GM18505 (cell line): Measurements from ENCODE around the gene ENAH.
A peak's percentile ranks its signal among the peaks of the same experiment; 100 is the strongest.
"Not testable (repeated sequence)": the region's sequence is repeated elsewhere in the genome, so short reads cannot be mapped to it uniquely, and the experiment has no call there.

ENCODE experiments used
- ATAC-seq: cut with Tn5 transposase; IDR thresholded peaks from one replicate; pipeline ENCODE4 v1.9.1; 2021; ENCODE audit not compliant: unreplicated experiment
- POLR2A ChIP-seq: IDR thresholded peaks from 4 replicates; pipeline ENCODE4 v1.6.1; 2011; ENCODE audit warnings: borderline replicate concordance; ENCODE audit not compliant: insufficient read depth, insufficient read length; ENCODE audit errors: extremely low read depth

Gene ENAH

GRCh38 chr1:225476538-225476988 is 176.4 kb downstream of the ENAH start:
- TF ChIP-seq POLR2A = no peak
- ATAC-seq = no peak

DNA sequence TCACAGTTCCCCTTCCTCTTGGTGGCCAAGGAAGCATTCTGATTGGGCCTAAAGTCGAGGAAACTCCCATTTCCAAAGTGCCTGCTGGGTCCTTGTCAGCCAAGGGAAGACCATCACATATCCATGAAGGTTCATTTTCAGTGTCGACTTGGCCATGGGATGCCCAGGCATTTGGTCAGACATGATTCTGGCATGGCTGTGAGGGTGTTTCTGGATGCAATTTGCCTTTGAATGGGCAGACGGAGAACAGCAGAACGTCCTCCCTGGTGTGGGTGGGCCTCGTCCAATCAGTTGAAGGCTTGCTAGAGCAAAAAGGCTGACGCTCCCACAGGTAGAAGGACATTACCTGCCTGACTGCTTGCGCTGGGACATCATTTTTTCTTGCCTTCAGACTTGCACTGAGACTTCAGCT is 176.8 kb downstream of the ENAH start:
- no peak for ATAC-seq
- TF ChIP-seq POLR2A = no peak

DNA sequence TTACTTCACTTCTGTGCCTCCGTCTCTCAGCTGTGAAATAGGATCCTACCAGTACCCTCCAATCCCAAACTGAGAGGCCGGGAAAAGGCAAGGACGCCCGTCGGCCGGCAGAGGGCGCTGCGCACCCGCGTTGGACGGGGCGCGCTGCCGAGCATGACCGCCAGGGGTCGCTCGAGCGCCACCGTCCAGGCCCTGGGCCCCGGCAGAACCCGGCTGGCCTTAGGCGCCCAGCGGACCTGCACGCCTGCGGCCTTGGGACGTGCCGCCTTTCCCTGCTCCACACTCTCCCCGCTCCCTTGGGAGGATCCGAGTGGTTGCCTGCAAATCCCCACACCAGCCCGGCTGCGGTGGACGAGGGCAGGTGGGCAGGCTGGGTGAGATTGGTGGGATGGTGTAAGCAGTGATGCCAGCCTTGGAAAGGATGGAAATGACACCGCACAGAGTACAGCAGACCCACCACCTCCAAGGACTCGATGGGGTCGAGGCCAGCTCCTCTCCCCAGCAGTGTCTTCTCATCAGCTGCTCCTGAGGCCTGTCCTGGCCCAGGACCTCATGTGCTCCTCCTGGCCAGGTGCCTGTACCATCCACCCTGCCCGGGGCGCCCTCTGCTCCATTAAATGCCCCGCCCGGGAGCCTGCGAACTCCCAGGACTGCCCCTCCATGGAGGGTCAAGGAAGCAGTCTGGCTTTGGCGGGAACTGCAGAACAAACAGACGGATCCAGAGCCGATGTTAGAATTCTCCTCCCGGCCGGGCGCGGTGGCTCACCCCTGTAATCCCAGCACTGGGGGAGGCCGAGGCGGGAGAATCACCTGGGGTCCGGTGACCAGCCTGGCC is 177.7 kb downstream of the ENAH start:
- no peak for TF ChIP-seq POLR2A
- peak; percentile 84 for ATAC-seq

GRCh38 chr1:225474439-225474985 is 178.4 kb downstream of the ENAH start:
- TF ChIP-seq POLR2A = no peak
- no peak for ATAC-seq

DNA sequence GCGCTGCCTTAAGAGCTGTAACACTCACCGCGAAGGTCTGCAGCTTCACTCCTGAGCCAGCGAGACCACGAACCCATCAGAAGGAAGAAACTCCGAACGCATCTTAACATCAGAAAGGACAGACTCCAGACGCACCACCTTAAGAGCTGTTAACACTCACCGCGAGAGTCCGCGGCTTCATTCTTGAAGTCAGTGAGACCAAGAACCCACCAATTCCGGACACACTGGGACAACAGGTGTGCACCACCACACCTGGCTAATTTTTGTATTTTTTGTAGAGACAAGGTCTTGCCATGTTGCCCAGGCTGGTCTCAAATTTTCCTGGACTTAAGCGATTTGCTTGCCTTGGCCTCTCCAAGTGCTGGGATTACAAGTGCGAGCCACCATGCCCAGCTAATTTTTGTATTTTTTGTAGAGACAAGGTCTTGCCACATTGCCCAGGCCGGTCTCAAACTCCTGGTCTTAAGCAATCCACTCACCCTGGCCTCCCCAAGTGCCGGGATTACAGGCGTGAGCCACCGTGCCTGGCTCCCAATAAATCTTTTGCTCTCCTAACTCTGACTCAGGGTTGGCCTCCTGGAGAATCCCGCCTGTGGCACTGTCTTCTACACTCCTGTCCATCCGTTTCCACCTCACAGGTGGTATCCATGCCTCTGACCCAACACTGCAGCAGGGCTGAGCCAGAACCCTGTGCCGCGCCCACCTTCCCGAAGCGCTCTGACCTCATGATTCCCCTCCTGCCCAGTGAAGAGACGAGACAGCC is 179.1 kb downstream of the ENAH start:
- not testable (repeated sequence) for ATAC-seq

- not testable (repeated sequence) for ATAC-seq
These were observed 179.7 kb downstream of the ENAH start for GRCh38 chr1:225473266-225473665.

GRCh38 chr1:225471453-225472301 is 181.2 kb downstream of the ENAH start:
- no peak for ATAC-seq
- TF ChIP-seq POLR2A = no peak

DNA sequence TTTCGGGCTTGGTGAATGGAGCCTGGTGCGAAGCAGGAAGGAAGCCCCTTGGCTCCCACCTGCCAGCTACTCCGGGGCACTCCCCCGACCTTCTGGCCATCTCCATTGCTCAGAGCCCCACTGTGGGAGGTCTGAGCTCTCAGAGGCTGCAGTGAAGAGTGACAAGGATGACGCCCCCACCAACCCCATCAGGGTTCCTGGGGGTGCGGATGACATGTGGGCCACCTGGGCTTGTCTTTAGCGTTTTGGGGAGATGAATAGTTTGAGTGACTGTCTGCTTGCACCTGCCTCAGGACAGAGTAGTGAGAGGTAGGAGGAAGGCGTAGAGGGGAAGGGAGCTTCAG is 181.8 kb downstream of the ENAH start:
- ATAC-seq = no peak
- TF ChIP-seq POLR2A = no peak

- no peak for ATAC-seq
- TF ChIP-seq POLR2A = no peak
These were observed 182.5 kb downstream of the ENAH start for GRCh38 chr1:225470211-225471108.

- no peak for ATAC-seq
These were observed 183.9 kb downstream of the ENAH start for GRCh38 chr1:225469051-225469450.

GRCh38 chr1:225468270-225469020 is 184.5 kb downstream of the ENAH start:
- ATAC-seq = no peak
- no peak for TF ChIP-seq POLR2A

More at GRCh38 chr1:225469051-225469450, 183.9 kb downstream of the ENAH start:
- TF ChIP-seq POLR2A = no peak
